Panc1 (cell line): Measurements from ENCODE around the gene TNNT3. TPM values are rescaled to one million over a fixed set of nuclear protein-coding genes. Genes with fewer than 3 reads are reported as not detected.

Source experiments
- ATAC-seq: fragments of 200-7000 bp; cut with Tn5 transposase; 2 replicates; pipeline ENCODE4 v1.9.1; 2020; ENCODE audit warnings: mild to moderate bottlenecking, moderate library complexity
- BruUV-seq: library from RNA; stranded (reverse); fragments of 400-500 nt; replicated peaks from 2 replicates; lab custom pipeline; 2021; lab: Mats Ljungman, UMichigan
- CTCF ChIA-PET: fragments of 300-600 bp; sonication (Branson Sonifier 250); formaldehyde crosslinking; loops from one replicate; lab custom pipeline; 2022; ENCODE audit warnings: antibody characterized with exemption; lab: Charles Lee
- POLR2A ChIA-PET: fragments of 300-600 bp; sonication (Branson Sonifier 250); formaldehyde crosslinking; loops from one replicate; lab custom pipeline; 2022; ENCODE audit warnings: antibody characterized with exemption; lab: Charles Lee
- DNase-seq: peaks from one replicate; pipeline ENCODE4 v3.0.0-alpha.2; 2010; ENCODE audit warnings: low read depth, low spot score
- H3K27ac ChIP-seq: 2 replicates; pipeline ENCODE4 v1.5.1; 2011; ENCODE audit warnings: mild to moderate bottlenecking, low read length, inconsistent platforms
- H3K27me3 ChIP-seq: fragments of 200-500 bp; sonication (Bioruptor generic); 2 replicates; pipeline ENCODE4 v1.6.0; 2014; ENCODE audit warnings: low read length, inconsistent platforms; ENCODE audit not compliant: control insufficient read depth, insufficient read depth
- H3K36me3 ChIP-seq: fragments of 200-500 bp; sonication (Bioruptor generic); 2 replicates; pipeline ENCODE4 v1.5.1; 2014; ENCODE audit warnings: inconsistent platforms, mild to moderate bottlenecking, low read length, moderate library complexity; ENCODE audit not compliant: control insufficient read depth, insufficient read depth
- H3K4me1 ChIP-seq: 2 replicates; pipeline ENCODE4 v1.5.1; 2011; ENCODE audit warnings: inconsistent platforms, mild to moderate bottlenecking, low read length, moderate library complexity; ENCODE audit not compliant: control insufficient read depth, insufficient read depth
- H3K4me3 ChIP-seq, 2 experiments: 2 replicates each; pipeline ENCODE4 v1.5.1; 2011 to 2012; ENCODE audit warnings: low read depth in 2 of 2, low read length in 2 of 2, mild to moderate bottlenecking in 2 of 2, inconsistent platforms in 1 of 2, moderate library complexity in 1 of 2
- H3K9me3 ChIP-seq: fragments of 200-500 bp; sonication (Bioruptor generic); 2 replicates; pipeline ENCODE4 v1.5.1; 2014; ENCODE audit warnings: low read depth, mild to moderate bottlenecking, inconsistent platforms, low read length, moderate library complexity; ENCODE audit not compliant: control insufficient read depth, insufficient read depth
- CTCF ChIP-seq: fragments of 450-650 bp; IDR thresholded peaks from 2 replicates; pipeline ENCODE4 v1.5.1; 2017; ENCODE audit warnings: mild to moderate bottlenecking
- POLR2AphosphoS5 ChIP-seq: IDR thresholded peaks from 2 replicates; pipeline ENCODE4 v1.6.1; 2012; ENCODE audit warnings: mild to moderate bottlenecking, low read depth, low read length, moderate library complexity
- REST ChIP-seq, 2 experiments: IDR thresholded peaks; 2 replicates each; pipeline ENCODE4 v1.6.1; 2011 to 2012; ENCODE audit warnings: low read depth in 2 of 2, control low read depth in 1 of 2, low read length in 1 of 2, mild to moderate bottlenecking in 1 of 2, moderate library complexity in 1 of 2; ENCODE audit not compliant: insufficient read depth in 1 of 2
- SIN3A ChIP-seq: IDR thresholded peaks from 2 replicates; pipeline ENCODE4 v1.6.1; 2012; ENCODE audit warnings: low read depth, mild to moderate bottlenecking, low read length, moderate library complexity, borderline replicate concordance; ENCODE audit not compliant: insufficient read depth
- TCF7L2 ChIP-seq: IDR thresholded peaks from 2 replicates; pipeline ENCODE4 v1.6.1; 2011; ENCODE audit warnings: mild to moderate bottlenecking, low read depth, low read length, inconsistent platforms
- in situ Hi-C: cut with HindIII; loops from 2 replicates; pipeline ENCODE4 v1.10.0; 2016; ENCODE audit warnings: low sequenced_read_pairs, low pct_unique_long_range_greater_than_20kb
- intact Hi-C: fragments of 100-400 bp; cut with micrococcal nuclease; formaldehyde crosslinking; loops from one replicate; pipeline ENCODE4 v1.10.0; 2022; ENCODE audit not compliant: unreplicated experiment
- total RNA-seq: library from RNA; stranded (reverse); gene quantifications from one replicate; pipeline ENCODE4 v1.2.1, GENCODE V29; 2021; ENCODE audit not compliant: unreplicated experiment

TNNT3 gene
- total RNA-seq, 1 experiment from 2014 or later = 0.41 TPM

GRCh38 chr11:1909524-1909923, 10.0 kb upstream of the TNNT3 start:
- Histone ChIP-seq H3K4me3 (no peak overlapping the region), H3K4me1 (no peaks in the 10 kb centered on the region), H3K36me3 (no peaks in the 10 kb centered on the region), H3K9me3 (no peaks in the 10 kb centered on the region), H3K27me3 (no peaks in the 10 kb centered on the region; the same call in 1 of the 2 replicates), H3K27ac (no peak overlapping the region)
- ATAC-seq (no peak), DNase-seq (no peak)
- ChIA-PET POLR2A (no interaction called here), CTCF (no interaction called here)
- TF ChIP-seq POLR2AphosphoS5 (no peak), SIN3A (no peak), CTCF (no peak), REST (IDR thresholded peaks at IDR 0.05; ENCODE audit: insufficient read depth in 1 of 2, low read depth in 2 of 2, low read length in 1 of 2) (no peak), TCF7L2 (no peak)
- BruUV-seq = no TSS peak
- intact Hi-C loops = no loop called here
- in situ Hi-C loops = no loop called here

- intact Hi-C loops = loop anchor here (1.0 kb wide), 1 partner anchor 26 kb away; no protein-coding TSS in a partner anchor
- no peak overlapping the region for H3K4me3 ChIP-seq
- no peaks in the 10 kb centered on the region for H3K36me3 ChIP-seq
- H3K27ac ChIP-seq = no peak overlapping the region
- ATAC-seq = no peak
- no peaks in the 10 kb centered on the region for H3K4me1 ChIP-seq
- TF ChIP-seq REST (IDR thresholded peaks at IDR 0.05; ENCODE audit: insufficient read depth in 1 of 2, low read depth in 2 of 2, low read length in 1 of 2) = no peak
- TF ChIP-seq POLR2AphosphoS5 = no peak
- in situ Hi-C loops = no loop called here
- no peaks in the 10 kb centered on the region; the same call in 1 of the 2 replicates for H3K27me3 ChIP-seq
- CTCF ChIA-PET = interaction anchor here (0.6 kb wide), 1 partner anchor 16 kb away, joined by 5 read pairs; no protein-coding TSS in a partner anchor
- POLR2A ChIA-PET = no interaction called here
- no peak for DNase-seq
- no peaks in the 10 kb centered on the region for H3K9me3 ChIP-seq
- no TSS peak for BruUV-seq
Measured at GRCh38 chr11:1912289-1912878, 7.1 kb upstream of the TNNT3 start.
